ENCODE results near the gene NPAS3.
A peak's percentile ranks its signal among the peaks of the same experiment; 100 is the strongest.

The NPAS3 gene

DNA sequence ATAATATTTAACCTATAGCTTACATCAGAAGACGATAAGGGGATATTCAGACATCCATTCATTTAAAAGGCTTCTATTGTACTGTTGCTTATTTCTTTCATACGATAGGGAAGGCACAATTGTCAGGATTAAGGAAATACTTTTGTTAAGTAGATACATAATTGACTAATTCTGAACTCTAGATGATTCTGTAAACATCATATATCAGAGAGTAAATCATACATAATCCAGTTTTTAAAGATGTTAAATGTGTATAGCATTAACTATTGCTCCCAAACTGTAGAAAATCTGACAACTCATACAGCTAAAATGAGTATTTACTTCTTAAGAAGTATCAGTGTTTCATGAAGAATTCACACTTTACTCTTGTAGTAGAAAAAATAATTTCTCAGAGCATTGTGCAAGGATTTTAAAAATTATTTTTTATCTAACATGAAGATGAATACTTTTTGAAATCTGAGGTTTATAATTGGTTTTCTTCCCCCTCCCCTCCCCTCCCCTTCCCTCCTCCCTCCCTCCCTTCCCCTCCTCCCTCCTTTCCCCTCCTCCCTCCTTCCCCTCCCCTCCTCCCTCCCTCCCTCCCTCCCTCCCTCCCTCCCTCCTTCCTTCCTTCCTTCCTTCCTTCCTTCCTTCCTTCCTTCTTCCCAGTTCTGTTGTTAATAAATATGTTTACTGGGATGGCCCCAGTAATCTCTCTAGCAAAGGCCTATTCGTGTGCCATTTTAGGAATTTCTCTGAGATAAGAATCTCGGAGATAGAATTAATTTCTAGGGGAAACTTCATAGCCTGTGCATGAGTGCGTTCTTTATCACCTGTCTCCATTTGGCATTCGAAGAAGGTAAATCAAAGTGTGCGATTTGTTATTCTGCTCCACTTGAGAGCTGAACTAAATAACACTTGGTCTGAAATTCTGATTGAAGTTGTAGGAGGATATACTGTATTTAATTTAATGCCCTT, 2.3 kb downstream of the NPAS3 start:
- DNase-seq: no peak

DNA sequence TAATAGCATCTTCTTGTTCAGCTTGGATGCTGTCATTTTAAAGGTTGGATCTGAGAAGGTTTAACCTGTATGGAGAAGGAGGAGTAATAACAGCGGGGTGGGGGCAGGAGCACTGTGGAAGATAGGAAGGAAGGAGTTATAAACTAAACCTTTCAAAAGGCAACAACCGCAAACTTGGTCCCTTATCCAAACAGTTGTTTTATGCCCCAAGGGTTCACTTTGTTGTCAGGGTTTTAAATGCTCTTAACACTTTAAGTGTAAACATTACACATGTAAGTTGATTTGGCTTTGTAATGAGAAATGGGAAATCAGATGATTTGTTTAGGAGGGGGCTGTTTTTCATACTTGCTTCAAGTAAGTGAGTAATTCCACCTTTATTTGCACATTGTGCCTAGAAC, 3.0 kb downstream of the NPAS3 start:
- no peak for DNase-seq

DNA sequence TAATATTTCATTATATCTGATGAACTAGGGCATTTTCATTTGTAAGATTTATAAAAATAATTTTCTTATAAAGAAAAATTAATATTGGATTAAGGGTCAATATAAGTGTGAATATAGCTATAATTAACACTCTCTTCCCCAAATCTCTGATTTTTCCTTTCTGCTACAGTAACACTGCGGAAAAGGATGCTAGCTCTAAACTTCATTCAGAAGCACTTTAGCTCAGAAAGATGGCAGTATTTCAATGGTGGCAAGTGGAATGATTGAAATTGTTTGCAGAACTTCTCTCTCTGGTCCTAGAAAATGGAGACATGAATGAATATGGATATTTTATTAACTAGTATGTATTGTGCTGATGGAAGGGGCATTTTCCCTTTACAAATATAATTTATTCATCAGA, 8.4 kb downstream of the NPAS3 start:
- no peak for DNase-seq

DNA sequence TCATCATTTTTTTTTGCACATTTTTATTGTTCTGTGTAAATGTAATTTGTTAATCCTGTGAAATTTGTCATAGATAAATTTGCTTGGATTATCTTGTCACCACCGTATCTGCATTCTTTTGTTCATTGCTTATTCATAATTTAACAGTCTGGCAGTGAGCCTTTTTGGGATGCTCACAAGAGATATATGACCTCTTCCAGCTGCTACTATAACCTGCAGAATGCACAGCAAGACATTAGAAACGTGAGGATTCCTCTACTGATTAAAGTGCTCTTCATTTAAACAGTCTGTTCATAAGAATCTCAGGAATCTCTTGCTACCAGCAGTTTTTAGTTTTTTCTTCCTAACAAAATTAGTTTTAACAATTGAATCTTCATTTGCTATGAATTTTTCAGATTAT, 9.1 kb downstream of the NPAS3 start:
- DNase-seq: no peak

DNA sequence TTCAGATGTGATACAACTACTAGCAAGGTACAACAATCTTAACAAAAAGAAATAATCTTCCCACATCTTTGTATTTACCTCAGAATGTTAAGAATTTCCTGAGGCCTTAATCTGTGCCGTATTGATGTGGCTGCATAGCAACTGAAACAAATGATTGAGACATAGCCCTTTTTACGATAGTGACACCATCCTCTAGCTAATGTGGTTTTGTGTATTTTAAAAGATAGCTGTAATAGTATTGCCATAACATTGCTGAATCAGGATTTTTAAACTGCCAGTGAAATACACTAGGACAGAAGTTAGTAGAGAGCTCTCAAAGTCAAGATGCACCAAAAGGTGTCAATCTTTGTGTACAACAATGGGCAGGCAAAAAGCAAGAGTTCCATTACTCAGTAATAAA, 11.9 kb downstream of the NPAS3 start:
- no peak for DNase-seq

DNA sequence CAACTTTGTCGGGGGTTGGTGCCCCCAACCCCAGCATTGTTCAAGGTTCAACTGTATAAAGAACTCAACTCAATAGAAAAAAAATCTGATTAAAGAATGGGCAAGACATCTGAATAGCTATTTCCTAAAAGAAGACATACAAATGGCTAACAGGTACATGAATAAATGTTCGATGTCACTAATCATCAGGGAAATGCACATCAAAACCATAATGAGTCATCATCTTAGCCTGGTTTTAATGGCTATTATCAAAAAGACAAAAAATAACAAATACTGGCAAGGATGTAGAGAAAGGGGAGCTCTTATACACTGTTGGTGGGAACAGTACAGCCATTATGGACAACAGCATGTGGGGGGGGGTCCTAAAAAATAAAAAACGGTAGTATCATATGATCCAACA, 28.7 kb downstream of the NPAS3 start:
- DNase-seq: no peak

DNA sequence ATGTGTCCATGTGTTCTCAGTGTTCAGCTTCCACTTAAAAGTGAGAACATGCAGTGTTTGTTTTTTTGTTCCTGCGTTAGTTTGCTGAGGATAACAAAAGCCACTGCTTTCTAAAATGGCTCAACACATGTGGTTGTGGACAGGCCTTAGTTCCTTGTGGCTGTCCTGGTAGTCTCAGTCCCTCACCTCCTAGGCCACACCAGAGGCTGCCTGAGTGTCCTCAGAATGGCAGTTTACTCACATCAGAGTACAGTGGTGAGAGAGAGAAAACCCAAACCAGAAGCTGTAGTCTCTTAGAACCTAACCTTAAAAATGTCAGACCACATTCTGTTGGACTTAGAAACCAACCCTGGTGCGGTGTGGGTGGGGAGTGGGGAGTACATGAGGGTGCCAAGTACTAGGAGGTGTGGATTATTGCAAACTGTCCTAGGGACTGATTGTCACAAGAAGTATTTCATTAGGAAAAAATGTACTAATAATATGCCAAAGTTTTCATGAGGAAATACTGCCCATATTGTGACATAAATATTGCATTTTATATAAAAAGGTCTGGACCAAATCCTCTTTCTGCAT, 30.4 kb downstream of the NPAS3 start:
- DNase-seq: no peak

DNA sequence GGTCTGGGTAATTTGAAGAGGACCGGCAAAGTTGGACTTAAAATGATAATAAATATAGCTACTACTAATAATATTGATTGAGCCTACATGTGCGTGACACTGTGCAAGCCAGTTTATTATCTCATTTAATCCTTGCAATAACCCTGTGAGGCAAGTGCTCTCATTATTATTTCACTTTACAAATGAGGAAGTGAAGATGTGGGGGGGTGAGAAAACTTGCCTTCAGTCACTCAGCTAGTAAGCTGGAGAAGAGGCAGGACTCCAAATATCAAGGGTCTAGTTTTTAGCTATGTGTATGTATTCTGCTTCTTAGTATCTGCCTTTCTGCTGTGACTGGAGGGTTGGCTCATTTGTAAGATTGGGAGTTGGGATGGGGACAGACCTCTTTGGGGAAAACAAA, 39.2 kb downstream of the NPAS3 start:
- DNase-seq: peak; percentile 62

DNA sequence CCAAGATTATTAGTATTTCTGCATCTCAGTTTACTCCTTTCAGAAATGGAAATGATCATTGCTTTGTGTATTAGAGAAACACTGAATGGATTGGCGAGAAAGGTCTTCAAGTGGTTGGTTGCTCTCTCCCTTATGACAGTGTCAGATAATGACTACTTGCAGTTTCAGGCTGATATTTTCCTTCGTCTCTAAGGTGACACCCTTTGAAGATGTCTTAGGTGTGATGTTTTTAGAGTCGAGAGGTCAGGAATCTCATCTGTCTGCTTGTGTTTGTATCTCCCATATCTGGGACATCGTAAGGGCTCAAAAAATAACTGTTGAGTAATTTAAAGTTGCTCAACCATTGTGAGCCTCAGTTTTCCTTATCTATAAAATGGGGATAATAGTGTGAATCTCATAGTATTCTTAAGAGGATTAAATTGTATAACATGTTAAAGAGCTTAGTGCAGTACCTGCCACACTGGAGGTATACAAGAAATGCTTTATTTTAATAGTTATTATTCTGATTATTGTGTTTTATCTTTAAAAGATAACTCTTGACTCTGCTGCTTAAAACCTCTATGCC, 40.1 kb downstream of the NPAS3 start:
- no peak for DNase-seq

DNA sequence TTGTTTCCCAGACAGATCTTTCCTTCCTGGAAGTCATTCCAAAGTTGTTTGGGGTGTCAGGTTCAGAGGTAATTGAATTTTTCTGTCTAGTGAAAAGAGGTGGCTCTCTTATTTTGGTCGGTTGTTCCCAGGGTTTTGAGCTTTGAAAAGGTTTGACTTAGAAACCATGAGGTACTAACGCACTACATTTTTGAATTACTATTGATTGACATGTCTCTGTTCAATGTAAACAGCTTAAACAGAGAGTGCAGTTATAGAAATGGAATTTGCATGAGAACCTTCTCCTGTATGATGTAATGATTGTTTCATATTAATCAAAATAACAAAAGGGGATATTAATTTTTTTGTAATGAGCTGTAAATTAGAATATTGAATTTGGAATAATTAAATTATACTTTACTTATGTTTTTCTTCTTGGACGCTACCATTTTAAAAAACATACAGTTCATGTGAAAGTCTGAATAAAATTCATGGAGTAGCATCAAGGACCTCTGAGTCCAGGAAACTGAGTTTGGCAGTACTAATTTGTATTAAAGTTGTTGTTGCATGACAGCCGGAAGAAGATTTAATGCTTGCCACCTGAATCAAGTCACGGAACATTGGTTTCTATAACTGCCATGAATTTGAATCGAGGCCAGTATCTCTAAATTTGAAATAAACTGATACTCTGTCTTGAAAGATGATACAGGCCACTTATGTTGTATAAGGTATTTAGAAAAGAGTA, 41.7 kb downstream of the NPAS3 start:
- DNase-seq: no peak

DNA sequence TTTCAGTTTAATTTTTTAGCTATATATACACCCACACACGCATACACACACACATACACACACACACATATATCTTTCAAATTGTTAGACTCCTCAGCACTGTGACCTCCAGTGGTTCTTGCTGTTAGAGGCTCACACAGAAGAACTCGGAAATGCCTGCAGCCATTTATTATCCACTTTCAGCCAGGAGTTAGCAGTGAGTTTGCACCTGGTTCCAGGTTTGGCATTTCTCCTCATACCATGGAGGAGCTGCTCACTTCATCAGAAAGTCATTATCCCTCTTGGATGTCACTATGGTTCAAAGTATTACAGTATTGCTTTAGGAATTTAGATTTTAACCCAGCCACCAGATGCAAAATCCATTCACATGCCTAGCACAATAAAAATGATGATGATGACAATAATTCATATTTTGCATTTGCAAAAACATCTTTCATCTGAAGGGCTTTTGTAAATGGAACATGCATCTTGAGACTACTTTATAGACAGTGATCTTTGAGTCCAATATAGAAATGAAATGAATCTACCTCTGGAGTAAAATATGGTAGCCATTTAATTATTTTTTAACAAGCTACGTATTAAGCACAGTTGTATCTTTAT, 42.3 kb downstream of the NPAS3 start:
- DNase-seq: no peak

DNA sequence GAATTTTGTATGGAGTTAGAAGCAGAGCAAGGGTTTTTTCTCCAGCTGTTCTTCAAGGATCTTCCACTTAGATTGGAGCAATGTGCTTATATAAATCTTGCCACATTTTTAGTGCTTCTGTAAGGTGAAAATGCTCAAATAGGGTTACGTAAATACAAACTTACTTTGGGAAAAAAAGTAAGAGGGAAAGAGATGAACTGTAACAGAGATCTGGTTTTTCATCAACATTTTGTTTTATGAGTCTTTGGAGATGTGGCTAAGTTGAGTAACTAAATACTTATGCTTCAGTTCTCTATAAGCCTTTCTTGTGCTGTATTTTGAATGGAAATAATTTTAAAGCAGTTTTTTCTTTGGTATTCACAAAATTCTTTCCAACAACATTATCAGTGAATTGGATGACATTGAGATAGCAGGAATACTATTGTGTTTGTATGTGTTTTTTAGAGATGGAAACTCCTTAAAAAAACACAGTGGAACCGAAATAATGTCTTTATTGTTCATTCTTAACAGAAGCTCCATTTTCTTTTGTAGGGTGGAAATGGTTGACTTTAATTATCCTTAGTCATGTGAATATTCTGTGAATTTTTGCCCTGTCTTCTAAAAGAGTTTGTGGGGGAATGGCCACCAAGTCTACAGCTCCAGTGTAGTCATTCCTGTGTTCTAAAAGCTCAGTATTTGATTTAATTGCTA, 45.7 kb downstream of the NPAS3 start:
- no peak for DNase-seq

DNA sequence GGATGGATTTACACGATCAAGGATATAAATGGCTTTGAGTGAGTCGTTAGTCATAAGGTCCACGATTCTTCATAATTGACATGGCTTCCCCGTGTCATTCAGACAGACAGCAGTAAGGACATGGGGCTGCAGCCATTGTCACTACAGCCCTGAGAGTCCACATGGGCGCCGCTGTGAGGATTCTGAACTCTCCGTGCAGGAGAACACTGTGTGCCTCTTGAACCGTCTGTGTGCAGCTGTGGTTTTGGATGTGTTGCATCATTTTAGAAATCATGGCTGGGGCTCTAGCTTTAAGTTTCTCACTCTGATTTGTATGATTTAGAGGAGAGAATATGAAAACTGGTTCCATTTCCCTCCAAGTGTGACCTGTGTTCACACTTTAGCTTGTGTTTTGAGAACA, 47.2 kb downstream of the NPAS3 start:
- no peak for DNase-seq

DNA sequence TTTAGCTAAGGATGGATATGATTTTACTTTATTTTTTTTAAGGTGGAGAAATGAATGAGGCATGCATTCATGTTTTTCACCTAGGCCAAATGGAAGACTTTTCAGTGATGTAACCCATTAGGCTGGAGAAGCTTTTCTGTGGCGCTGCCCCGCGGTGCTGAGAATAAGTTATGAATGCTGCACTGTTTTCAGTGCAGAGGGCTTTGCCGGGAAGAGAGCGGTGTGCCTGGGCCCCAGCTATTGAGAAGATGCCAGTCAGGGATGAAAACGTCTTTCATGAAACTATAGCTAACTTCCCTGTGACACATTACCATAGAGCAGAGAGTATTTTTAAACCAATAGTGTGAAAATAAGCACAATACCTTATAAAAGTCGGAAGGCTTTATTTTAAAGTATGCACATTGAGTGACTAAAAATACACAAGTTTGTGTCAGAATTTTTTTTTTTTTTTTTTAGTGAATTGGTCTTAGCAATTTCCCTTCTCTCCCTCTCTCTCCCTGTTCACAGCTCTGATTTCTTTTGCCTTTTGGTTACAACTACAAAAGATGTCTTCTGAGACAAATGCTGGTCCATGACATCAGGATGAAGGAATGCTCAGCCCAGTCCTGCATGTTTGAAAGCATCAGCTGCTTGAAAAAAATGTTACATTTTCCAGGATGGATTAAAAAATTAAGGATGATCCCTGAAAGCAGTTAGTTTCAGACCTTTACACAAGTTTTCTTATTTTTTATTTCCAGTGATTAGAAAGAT, 48.3 kb downstream of the NPAS3 start:
- no peak for DNase-seq

DNA sequence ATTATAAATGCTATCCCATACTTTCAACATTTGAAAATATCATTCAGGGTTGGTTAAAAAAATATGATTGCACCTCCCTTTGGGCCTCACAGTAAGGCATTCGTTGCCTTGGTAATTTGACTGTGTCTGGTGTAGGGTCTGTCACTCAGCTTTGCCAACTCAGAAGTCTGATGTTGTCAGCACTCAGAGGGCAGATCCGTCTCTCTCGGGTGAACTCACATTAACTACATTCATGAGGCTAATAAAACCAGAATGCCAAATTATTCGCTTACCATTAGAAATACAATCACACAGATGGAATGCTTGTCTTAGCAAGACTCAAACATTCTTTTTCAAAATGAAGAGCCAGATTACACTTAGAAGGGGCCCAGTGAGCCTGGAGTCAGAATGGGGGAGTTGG, 53.0 kb downstream of the NPAS3 start:
- DNase-seq: no peak

DNA sequence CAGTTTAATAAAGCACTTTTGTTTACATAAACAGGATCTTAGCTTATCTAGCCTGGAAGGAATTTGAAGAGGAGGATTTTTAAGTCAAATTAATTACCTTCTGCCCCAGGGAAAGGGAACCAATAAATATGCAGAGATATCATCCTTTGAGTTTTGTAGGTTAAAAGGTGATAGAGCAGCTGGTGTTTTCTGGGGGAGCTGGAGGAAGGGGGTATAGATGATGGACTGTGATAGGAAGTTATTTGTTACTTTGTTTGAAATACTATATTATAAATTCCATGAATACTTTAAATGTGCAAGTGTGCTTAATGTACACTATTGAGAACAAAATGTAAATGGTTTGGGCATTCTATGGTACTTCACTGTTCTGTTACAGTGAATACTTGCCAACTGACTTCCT, 55.2 kb downstream of the NPAS3 start:
- DNase-seq: no peak

DNA sequence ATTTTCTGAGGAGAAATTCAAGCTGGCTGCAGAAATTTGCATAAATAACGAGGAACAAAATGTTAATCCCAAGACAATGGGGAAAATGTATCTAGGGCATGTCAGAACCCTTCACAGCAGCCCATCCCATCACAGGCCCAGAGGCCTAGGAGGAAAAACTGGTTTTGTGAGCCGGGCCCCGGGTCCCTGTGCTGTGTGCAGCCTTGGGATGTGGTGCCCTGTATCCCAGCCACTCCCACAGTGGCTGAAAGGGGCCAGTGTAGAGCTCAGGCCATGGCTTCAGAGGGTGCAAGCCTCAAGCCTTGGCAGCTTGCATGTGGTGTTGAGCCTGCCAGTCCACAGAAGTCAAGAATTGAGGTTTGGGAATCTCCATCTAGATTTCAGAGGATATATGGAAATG, 57.7 kb downstream of the NPAS3 start:
- no peak for DNase-seq

DNA sequence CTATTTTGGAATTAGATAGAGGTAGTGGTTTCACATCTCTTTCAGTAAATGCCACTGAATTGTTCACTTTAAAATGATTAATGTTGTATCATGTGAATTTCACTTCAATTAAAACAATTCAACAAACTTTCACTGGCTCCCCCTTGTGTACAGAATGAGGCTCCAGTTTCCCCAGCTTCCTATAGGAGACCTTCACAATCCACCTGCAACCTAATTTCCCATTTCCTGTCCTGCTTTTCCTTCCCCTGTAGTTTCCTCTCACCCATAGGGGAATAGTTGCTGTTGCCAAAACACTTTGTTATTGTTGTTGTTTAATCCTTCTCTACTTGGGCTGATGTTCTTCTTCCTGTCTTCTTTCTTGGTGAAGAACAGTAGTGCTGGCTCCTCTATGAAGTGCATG, 59.8 kb downstream of the NPAS3 start:
- no peak for DNase-seq

DNA sequence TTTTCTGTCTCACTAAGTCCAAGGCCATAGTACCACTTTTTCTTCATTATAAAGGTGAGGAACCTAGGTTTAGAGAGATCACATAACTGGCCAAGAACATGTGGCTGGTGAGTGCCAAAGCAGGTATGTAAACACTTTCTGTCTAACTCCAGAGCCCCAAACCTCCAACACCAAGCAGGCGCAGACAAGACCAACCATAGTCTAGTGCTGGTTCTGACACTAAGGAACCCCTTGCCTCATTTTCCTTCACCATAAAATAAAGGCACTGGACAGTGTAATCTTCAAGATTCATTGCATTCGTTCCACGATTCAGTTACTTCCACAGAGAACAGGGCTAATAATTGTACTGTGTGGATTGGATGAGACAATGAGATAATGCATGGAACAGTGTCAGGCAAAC, 71.0 kb downstream of the NPAS3 start:
- no peak for DNase-seq

DNA sequence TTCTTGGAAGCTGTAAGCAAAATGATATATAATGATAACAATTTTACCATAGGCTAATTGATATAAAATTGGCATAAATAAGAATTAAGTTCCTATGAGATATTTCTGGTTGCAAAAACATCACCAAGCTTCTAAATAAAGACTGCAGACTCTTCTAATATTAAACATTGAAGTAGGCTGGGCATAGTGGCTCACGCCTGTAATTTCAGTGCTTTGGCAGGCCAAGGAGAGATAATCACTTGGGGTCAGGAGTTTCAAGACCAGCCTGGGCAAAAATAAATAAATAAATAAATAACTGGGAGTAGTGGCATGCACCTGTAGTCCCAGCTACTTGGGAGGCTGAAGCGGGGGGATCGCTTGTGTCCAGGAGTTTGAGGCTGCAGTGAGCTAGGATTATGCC, 71.8 kb downstream of the NPAS3 start:
- DNase-seq: no peak

DNA sequence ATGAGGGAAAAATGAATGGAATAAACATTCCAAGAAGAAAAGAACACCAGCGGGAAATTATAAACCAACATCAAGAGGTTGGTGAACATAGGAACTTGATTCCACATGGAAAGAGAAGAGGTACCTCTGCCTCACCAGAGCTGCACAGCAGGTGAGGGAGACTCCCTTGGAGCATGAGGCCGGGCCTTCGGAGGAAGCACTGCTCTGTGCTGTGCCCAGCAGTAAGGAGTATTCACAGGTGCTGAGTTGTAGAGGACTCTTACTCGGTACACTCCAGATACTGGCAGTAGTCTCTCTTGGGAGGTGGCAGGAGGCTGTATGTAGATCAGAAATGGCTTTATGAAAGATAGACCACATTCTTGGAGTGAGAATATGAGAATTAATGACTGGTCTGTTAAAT, 76.0 kb downstream of the NPAS3 start:
- no peak for DNase-seq

DNA sequence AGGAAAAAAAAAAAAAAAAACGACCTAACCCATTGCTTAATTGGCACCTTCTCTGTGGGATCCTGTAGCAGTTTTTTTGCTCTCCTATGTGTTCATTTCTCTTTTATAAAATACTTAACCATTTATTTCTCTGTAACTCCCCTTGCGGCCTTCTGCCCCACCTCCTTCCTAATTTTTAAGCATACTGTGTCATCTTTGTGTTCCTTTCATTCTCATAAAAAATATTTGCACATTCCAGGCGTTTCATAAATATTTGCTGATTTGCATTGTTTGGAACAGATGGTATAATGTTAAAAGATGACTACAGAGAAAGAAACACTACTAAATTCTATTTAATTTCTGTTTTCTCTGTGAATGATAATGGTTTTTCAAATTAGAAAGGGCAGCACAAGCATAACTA, 77.9 kb downstream of the NPAS3 start:
- no peak for DNase-seq
